LNCaP clone FGC (cell line): Measurements from ENCODE around the gene RFC4.
A peak's percentile ranks its signal among the peaks of the same experiment; 100 is the strongest.

Experiments
- DNase-seq: peaks from one replicate; pipeline ENCODE4 v3.0.0-alpha.2; 2011; ENCODE audit warnings: low read depth
- H3K4me3 ChIP-seq: 2 replicates; pipeline ENCODE4 v1.5.1; 2011; ENCODE audit warnings: mild to moderate bottlenecking, low read depth, low read length, control low read depth
- TF ChIP-seq, protein P1 (sequence below): IDR thresholded peaks from 2 replicates; pipeline ENCODE4 v1.5.1; 2012; ENCODE audit warnings: mild to moderate bottlenecking; ENCODE audit not compliant: control insufficient read depth, insufficient read depth; ENCODE audit errors: extremely low read depth

The RFC4 gene

DNA sequence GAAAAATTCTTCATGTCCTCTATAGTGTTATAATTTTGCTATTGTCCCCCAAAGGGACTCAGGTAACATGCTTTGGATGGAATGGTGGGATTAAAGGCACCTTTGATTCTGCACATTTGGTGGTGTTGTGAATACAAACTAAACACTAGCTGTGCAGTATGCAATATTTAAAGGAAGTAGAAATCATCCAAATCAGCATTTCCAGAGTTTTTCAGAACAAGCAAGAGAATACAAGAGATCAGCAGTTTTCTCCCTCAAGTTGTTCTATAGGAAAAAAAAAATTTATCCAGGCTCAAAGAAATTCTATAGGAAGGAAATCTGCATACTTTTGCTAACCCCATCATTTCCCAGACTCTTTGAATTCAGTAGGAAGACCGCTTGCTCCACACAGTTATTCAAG, 26.0 kb upstream of the RFC4 start:
- DNase-seq = no peak
- TF ChIP-seq, protein P1, sequence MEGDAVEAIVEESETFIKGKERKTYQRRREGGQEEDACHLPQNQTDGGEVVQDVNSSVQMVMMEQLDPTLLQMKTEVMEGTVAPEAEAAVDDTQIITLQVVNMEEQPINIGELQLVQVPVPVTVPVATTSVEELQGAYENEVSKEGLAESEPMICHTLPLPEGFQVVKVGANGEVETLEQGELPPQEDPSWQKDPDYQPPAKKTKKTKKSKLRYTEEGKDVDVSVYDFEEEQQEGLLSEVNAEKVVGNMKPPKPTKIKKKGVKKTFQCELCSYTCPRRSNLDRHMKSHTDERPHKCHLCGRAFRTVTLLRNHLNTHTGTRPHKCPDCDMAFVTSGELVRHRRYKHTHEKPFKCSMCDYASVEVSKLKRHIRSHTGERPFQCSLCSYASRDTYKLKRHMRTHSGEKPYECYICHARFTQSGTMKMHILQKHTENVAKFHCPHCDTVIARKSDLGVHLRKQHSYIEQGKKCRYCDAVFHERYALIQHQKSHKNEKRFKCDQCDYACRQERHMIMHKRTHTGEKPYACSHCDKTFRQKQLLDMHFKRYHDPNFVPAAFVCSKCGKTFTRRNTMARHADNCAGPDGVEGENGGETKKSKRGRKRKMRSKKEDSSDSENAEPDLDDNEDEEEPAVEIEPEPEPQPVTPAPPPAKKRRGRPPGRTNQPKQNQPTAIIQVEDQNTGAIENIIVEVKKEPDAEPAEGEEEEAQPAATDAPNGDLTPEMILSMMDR = no peak
- H3K4me3 ChIP-seq = no peak overlapping the region

DNA sequence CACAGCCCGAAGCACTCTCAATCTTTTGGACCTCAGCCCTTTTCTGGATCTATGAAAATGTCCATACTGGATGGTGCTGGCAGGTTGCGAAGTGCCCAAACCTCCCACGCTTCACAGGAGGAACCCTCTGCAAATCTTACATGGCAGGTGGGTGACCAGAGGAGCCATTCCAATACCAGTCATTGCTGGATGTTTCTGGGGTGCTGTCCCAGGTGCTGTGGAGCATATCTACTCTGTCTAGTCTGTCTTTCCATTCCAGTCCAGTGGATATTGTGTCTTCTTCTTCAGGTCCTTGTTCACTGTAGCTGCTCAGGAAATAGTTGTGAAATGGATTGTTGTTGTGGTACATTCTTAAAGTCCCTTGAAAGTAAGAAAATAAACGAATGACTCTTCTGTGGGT, 25.5 kb upstream of the RFC4 start:
- no peak overlapping the region for H3K4me3 ChIP-seq
- TF ChIP-seq, protein P1 = no peak
- DNase-seq = no peak

DNA sequence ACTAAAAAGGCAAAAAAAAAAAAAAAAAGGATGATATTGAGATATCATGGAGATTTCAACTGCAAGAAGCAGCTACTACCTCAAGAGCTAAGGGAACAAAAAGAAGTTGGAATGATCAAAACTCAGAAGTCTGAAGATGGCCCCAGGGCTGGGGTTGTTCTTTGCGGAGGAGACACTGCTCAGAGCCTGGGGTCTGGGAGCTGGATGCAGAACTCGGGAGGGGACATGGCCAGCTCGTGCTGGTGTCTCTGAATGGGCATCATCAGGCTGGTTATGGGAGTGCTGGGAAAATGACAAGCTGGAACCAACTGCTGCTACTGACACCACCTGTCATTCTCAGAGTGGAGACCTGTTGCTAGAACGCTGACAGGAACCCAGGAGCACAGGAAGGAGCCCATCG, 22.1 kb upstream of the RFC4 start:
- no peak for DNase-seq
- no peak overlapping the region for H3K4me3 ChIP-seq
- TF ChIP-seq, protein P1 = no peak

DNA sequence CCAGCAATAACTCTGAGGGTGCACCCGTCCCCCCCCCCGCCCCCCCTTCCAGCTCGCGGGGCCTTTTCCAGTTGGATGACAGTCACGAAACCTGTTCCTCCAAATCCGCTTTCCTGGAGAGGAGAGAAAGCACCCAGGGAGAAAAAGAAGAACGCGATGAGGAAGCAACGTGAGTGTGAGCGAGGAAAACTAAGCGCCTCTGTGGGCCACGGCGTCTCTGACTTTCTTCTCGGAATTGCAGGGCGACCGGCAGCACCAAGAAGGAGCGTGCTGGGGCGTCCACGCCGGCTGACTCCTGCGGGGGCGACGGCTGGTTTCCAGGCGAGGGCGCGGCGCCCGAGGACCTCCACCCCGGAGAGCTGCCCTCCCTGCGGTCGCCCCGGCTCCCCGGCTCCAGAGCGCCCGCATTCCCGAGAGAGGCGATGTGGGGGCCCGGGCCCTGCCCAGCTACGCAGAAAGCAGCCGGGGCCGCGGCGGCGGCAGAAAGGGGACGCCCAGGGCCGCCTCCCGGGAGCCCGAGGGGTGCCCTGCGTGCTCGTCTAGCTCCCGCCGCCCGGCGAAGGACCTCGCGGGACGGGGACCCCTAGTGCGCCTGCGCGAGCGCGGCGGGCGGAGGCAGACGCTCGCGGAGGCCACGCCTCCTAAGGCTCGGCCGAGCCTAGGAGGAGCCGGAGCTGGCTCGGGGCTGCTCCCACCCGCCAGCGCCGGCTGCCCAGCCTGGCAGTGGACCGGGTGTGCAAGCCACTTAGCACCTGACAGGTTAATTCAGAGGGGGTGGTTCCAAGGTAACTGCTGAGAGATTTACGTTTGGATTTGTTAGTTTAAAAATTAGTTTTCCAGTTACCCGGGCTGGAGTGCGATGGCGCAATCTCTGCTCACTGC, 20.9 kb upstream of the RFC4 start:
- TF ChIP-seq, protein P1 = no peak
- no peak for DNase-seq
- peak overlapping the region; percentile 65 for H3K4me3 ChIP-seq

DNA sequence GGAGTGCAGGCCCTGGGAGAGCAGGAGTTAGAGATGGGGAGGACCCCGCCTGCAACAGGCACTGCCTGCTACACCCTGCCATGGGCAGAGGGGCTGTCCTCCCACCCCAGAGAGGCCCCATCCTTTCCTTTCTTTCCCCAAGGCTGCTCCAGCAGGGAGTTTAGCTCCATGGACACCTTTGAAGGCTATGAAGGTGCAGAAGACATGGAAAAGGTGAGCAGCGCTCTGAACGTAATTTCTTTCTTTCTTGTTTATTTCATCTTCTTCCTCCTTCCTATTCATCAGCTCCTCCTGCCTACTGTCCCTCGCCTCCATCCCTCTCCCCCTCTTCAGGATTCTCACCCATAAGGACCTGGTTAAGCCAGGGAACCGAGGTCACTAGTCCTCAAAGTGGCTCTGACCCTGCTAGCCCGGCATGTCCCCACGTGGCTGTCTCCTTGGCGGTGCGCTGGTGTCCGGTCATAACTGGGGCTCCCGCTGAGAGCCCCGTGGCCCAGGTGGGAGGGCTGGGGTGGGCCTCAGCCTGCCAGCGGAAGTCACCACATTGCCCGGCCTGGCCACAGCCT, 20.2 kb upstream of the RFC4 start:
- no peak for DNase-seq
- H3K4me3 ChIP-seq = peak overlapping the region; percentile 65
- TF ChIP-seq, protein P1 = no peak

DNA sequence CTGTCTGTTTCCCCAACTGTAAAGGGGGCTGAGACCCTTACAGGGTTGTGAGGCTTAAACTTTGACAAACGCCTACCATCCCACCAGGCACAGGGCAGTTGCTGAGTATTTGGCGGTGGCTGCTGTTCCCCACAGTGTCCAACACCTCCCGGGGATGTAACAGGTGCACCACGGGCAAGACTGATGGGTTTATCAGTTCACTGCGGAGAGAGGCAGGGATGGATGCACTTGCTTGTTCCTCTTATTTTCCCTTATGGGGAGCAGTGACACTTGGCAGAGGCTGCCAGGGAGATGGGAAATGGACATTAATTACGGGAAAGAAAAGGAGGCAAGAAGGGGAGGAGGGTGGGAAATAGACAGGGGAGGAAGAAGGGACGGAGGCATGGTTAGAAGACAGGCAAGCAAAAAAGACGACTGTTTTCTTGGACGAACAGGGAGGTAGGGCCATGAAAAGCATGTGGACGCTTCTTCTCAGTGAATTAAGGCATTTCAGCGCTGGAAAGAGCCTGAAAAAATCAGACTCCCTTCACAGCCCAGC, 19.7 kb upstream of the RFC4 start:
- DNase-seq = no peak
- H3K4me3 ChIP-seq = no peak overlapping the region
- TF ChIP-seq, protein P1 = no peak

DNA sequence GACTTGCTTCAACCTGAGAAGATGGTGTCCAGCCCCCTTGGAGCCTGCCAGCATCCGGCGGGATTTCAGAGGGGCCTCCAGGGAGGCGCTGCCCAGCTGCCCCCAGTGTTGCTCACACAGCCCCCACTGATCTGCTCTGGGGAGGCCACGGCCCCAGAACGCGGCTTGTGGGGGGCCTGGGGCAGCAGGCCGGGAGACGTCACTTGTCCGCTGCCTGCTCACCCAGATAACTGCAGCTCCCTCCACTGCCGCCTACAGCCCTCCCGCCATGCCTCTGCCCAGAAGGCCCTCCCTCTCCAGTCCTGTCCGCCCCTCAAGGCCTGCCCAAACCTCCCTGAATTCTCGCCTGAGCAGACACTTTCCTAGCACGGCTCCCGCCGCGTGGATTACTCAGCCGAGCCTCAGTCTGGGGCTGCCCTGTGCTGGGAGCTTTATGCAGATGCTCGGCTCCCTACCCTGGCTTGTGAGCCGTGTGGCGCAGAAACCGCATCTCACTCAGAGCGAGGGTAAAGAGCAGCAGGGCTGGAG, 19.1 kb upstream of the RFC4 start:
- DNase-seq = no peak
- no peak overlapping the region for H3K4me3 ChIP-seq
- TF ChIP-seq, protein P1 = no peak
